HG02938 (cell line): ENCODE measurements around the gene TOMM20.

Experiments used
- ATAC-seq: cut with Tn5 transposase; IDR thresholded peaks from one replicate; pipeline ENCODE4 v1.9.1; 2021; ENCODE audit warnings: mild to moderate bottlenecking, moderate library complexity; ENCODE audit not compliant: unreplicated experiment

TOMM20 gene

GRCh38 chr1:235136111-235136510 lies 7.5 kb upstream of the TOMM20 start:
- ATAC-seq: no peak

- no peak for ATAC-seq
These were observed 5.5 kb upstream of the TOMM20 start for GRCh38 chr1:235134171-235134570.

- ATAC-seq: no peak
These were observed 4.4 kb upstream of the TOMM20 start for GRCh38 chr1:235133086-235133485.

- no peak for ATAC-seq
These were observed 3.3 kb upstream of the TOMM20 start for GRCh38 chr1:235131961-235132360.

GRCh38 chr1:235130766-235131270 lies 2.2 kb upstream of the TOMM20 start:
- ATAC-seq: no peak

- no peak for ATAC-seq
These were observed 1.3 kb upstream of the TOMM20 start for GRCh38 chr1:235129774-235130570.

- ATAC-seq: no peak
These were observed 743 bp downstream of the TOMM20 start for GRCh38 chr1:235127732-235128455.

GRCh38 chr1:235127203-235127602 lies 1.4 kb downstream of the TOMM20 start:
- no peak for ATAC-seq

- ATAC-seq: no peak
These were observed 4.0 kb downstream of the TOMM20 start for GRCh38 chr1:235124665-235125064.

GRCh38 chr1:235124111-235124510 lies 4.5 kb downstream of the TOMM20 start:
- ATAC-seq: no peak

- no peak for ATAC-seq
These were observed 6.3 kb downstream of the TOMM20 start for GRCh38 chr1:235122348-235122747.

GRCh38 chr1:235113183-235113917 lies 15.3 kb downstream of the TOMM20 start:
- ATAC-seq: no peak

- no peak for ATAC-seq
These were observed 16.1 kb downstream of the TOMM20 start for GRCh38 chr1:235112297-235113182.

- no peak for ATAC-seq
These were observed 17.5 kb downstream of the TOMM20 start for GRCh38 chr1:235111107-235111506.

GRCh38 chr1:235108876-235109275 lies 19.8 kb downstream of the TOMM20 start:
- ATAC-seq: no peak

- ATAC-seq: no peak
These were observed 20.4 kb downstream of the TOMM20 start for GRCh38 chr1:235108185-235108593.

GRCh38 chr1:235107368-235108184 lies 21.1 kb downstream of the TOMM20 start:
- ATAC-seq: no peak

GRCh38 chr1:235106457-235106856 lies 22.2 kb downstream of the TOMM20 start:
- no peak for ATAC-seq
